ENCODE data around the gene MAPRE2.
"Not testable (repeated sequence)": the region's sequence is repeated elsewhere in the genome, so short reads cannot be mapped to it uniquely, and the experiment has no call there.

Gene MAPRE2

DNA sequence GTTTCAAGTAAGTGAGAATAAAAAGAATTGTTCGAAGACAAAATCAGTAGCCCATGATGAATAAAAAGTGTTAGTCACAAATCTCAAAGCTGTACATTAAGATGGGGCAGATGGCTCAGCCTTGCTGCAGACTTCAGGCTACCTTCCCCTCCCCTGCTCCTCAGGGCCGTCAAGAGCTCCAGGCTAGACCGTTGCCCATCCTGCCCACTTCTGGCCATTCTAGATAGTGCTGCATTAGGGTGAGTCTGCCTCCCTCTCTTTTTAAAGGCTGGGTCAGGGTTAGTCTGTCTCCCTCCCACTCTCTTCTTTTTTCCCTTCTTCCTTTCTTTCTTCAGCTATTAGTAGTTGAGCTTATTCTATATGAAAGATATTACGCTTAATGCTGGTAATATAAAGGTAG is 86.0 kb downstream of the MAPRE2 start:
- no peak for DNase-seq

DNA sequence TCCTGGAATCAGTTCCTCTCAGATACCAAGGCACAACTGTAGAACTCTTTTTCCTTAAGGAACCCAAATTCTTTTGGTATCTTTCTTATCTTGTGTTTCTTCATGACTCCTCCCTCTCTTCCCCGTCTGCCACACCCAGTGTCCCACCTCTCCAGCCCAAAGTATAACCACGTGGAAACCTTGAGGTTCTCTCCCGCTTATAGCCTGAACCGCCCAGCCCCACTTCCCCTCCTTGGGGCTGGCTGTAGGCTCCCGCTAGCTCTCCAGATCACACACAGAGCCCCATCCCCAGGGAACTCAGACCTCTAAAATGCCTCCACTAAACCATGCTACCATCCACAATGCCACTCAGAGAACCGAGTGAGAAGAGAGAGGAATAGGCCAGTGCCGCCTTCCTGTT is 87.5 kb downstream of the MAPRE2 start:
- DNase-seq, result no peak

DNA sequence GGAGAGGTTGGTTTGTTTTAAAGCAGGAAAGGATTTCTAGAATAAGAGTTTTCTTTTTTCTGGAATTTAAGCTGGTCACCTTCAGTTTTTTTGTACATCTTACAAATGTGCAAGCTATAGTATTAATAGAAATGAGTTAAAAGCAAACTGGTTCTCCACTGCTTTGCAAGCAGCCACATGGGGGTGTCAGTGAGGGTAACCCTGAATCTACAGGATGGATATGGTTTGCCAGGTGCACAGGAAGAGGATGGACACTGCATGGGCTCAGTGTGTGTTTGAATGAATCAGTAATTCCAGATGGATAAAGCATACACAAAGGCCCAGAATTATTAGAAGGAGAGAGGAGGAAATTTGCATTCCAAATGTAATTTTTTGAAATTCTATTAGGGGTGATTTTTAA is 89.0 kb downstream of the MAPRE2 start:
- no peak for DNase-seq

DNA sequence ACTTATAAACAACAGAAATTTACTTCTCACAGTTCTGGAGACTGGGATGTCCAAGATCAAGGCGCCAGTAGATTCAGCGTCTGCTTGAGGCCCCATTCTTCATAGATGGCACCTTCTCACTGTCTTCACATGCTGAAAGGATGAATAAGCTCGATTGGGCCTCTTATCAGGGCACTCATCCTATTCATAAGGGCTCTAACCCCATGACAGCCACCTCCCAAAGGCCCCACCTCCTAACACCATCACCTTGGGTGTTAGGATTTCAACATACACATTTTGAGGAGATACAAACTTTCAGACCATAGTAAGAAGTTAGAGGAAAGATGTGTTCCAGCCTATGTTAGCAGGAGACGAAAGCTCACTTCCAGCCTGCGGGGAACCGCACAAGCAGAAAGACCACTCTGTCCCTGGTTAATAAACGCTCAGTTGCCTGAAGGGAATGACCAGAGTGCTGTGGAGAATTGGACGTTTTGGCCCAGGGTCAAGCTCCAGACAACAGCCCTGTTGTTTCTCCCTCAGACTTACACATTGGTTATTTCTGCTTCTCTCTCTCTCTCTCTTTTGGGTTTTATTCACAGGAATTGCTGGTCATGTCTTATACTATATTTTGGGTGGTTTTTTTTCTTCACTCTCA is 90.3 kb downstream of the MAPRE2 start:
- DNase-seq, result no peak

DNA sequence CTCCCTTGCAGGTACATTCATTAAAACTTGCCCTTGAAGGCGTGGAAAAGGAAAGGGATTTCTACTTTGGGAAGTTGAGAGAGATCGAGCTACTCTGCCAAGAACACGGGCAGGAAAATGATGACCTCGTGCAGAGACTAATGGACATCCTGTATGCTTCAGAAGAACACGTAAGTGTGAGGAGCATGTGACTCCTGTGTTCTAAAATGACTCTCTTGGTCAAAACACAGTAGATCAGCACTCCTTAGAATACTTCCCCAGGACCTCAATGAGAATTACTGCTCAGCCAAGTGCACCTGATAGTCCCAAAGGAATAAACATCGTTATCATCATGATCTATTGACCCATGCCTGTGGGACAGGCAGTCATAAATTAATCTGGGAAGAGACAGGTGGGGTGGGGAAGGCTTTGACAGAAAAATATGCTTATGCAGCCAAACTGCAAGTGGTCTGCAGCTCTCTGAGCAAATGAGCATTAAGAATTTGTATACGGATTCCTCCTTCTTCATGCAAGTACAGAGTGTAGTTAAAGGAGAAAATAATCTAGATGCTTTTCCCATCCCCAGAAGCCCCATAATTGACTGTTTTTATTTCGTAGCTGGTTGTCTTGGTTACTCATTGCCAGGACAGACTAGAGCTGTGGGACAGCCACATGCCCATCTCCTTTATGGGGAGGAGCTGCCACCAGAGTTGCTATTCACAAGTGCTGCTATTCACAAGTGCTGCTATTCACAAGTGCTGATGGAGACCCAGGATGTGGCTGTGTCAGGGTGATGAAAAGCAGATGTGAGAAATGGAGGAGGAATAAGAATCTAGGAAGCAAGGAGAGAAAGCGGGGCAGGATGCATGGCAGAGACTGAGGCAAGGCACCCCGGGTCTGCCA is 91.0 kb downstream of the MAPRE2 start:
- no peak for DNase-seq

DNA sequence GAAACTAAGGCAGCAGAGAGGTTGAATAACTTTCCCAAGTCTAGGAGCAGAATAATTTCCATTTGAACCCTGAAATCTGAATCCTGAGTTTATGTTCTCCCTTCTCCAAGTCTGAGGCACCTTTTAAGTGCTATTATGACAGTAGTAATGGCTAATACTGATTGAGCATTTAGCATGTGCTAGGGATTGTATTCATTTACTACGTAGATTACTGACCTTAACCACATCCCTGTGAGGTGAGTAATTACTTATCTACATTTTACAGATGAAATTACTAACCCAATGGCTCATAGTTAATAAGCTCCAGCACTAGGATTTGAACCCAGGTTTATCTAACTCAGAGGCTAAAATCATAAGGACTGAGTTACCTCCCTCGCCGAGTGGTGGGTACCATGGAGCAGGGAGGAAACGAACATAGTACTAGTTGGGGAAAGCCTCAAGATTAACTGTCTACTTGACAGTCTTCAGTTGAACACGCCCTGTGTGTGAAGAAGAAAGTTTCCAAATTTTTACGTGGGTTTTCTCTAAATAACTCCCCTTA is 93.0 kb downstream of the MAPRE2 start:
- DNase-seq, result no peak

DNA sequence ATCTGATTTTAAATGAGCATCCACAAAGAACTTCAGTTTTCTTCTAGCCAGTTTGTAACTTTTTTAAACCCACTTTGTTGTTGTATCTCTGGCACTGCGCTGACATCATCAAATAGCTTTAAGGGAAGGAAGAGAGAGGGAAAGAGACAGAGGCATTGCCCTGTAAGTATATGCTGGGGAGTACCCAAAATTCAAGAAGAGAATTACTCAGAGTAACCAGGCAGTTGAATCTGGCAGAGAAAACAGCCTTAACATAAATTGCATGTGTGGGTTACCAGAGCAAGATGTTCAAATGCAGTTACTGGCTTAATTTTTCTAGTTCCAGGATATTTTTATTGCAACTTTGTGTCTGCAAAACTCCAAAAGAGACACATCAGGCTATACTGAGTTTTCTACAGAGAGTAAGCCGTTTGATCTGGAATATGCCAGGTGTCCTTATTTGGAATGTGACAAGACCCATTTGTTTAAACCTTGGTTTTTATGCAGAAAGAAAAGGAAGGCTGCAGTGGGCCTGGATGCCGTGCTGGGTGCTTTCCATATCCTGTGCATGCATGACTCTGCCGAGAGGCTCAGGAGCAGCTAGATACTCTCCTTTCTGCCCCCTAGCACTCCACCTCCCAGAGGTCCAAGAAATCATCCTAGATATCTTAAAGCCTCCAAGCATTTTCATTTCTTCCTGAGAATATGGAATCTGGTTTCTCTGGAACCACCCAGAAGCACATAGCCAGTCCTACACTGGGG is 93.7 kb downstream of the MAPRE2 start:
- DNase-seq, result no peak

DNA sequence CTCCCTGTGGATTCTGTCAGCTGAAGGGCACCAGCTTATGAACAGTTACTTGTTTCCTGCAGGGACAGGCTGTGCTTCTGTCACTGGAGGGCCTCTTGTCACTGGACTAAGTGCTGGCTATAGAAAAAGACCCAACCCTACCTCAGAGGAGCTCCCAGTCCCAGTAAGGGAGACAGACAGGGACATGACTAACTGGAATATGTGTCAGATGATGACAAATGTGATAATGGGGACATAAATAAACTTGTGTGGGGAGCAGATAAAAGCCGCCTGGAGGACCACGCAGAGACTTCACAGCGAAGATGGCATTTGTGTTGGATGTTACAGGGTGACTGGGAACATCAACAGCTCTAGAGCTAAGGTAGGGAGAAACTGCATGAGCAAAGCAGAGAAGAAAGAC is 95.0 kb downstream of the MAPRE2 start:
- no peak for DNase-seq

DNA sequence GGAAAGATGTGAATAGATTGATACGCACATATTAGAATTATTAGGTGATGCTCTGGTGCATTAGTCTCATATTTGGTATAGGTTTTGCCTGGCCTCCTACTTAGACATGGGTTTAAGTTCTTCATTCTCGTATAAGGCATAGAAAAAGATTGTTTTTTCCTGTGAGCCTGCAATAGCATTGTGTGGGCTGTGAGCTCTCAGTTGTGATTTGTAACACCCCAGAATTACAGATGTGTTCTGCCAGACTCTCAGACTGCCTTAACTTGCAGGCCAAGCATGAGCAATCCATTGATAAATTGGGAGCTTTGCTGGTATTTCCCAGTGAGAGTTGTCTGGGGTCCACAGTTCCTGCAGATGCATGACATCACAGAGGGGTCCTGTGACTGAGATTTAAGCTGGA is 95.7 kb downstream of the MAPRE2 start:
- no peak for DNase-seq

DNA sequence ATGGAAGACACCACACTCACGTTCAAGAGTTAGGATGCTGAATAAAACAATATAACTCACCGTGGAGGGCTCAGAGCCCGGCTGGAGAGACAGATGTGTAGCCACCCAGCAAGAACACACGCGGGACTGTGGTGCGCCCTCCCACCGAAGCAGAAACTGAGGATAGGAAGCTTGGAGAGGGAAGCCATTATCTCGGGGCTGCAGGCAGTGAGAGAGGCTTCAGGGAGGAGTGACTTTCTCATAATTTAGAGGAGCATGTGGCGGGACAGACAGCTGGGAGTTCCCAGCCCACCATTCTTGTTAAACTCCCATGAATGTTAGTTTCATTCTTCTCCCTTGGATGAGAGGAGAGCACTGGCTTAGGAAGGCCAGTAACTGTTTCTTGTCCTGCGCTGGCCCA is 96.4 kb downstream of the MAPRE2 start:
- DNase-seq, result no peak

DNA sequence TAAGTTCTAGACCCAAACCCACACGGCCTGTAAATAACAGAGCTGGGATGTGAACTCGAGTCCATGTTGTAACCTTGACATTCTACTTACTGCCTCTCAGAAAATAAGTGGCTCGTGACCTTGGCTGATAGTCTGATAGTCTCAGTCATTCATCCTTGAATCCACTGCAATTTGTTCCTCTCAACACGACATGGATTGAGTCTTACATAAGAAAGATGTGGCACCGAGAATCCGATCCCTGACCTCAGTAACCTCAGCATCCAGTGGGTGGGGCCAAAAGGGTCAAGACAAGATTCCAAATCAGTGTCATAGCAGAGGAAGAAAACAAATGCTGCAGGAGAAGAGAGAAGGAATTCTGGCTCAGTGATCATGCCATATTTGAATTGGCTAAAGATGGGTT is 97.6 kb downstream of the MAPRE2 start:
- no peak for DNase-seq

DNA sequence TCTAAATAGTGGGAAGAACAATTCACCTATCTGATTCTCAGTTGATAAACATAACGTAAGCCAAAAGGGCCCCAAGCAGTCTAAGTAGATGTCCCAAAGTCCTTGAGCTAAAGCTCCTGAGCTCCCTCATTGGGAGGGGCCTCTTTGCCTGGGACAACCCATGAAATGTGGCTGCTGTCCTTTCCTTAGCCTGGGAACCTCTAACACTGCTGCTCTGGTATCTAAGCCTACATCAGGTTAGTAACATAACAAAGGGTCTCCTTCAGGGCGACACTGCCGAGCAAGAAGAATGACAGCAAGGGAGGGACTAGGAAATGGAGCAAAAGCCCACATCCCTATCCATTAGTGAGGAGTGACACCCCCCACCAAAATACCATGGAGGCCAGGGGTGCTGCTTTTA is 98.3 kb downstream of the MAPRE2 start:
- DNase-seq, result no peak

DNA sequence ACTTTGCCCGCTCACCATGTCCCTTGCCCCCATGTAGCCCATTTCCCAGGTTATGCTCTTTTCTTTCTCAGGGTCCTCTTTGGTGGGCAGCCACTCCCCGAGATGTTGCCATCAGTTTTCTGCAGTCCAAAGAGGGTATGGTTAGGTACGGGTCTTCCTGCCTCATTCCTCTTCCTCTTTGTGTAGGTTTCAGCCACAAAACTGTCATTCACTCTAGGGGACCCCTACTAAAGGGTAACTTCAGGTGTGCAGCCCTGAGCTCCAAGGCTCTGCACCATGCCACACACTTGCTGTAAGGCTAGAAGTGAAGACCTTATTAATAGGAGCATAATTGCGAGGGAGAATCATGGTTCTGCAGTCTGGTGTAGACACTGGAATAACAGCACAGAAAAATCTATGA is 99.9 kb downstream of the MAPRE2 start:
- no peak for DNase-seq

DNA sequence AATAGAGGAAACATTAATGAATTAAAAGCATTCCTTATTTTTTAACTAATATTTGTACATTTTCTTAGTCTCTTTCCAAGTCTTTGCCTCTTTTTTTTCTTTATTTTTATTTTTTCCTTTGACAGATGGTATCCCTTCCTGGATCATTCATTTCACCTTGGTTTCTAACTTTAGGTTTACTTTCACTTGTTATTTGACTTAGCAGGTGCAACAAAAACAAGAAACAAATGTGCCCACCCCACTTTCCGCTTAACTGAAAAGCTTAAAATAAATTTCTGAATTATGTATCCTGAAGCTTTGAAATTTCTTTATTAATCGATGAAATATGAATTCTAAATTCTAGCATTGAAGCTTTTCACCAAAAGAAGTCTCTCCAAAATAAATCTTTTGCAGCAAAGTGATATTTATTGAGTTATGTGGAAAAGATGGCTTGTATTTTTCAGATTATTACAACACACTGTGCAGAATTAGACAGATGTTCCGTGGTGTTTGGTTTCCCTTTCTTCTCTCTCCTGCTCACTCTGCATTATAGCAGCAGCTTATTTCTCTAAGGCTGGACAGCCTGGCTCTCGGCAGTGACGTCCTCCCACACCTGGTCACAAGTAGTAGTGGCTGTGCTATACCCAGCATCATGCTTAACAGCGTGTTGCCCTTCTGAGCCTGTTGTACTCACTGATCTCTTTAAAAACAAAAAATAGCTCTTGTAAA is 100.5 kb downstream of the MAPRE2 start:
- DNase-seq, result no peak

DNA sequence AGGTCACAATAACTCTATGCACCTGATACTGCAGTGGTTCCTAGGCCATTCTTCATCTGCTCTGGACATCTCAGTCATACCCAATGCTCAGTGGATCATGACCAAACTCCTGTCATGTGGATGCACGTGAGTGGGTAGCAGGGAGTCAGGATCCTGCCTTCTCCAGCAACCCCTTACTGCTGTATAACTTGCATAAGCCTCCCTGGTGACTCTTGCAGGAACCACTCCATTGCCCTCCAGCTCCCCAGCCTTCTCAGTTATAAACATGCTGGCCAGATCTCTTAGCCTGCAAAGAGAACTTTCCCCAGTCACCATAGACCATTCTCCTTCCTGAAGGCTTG is 101.0 kb downstream of the MAPRE2 start:
- no peak for DNase-seq

DNA sequence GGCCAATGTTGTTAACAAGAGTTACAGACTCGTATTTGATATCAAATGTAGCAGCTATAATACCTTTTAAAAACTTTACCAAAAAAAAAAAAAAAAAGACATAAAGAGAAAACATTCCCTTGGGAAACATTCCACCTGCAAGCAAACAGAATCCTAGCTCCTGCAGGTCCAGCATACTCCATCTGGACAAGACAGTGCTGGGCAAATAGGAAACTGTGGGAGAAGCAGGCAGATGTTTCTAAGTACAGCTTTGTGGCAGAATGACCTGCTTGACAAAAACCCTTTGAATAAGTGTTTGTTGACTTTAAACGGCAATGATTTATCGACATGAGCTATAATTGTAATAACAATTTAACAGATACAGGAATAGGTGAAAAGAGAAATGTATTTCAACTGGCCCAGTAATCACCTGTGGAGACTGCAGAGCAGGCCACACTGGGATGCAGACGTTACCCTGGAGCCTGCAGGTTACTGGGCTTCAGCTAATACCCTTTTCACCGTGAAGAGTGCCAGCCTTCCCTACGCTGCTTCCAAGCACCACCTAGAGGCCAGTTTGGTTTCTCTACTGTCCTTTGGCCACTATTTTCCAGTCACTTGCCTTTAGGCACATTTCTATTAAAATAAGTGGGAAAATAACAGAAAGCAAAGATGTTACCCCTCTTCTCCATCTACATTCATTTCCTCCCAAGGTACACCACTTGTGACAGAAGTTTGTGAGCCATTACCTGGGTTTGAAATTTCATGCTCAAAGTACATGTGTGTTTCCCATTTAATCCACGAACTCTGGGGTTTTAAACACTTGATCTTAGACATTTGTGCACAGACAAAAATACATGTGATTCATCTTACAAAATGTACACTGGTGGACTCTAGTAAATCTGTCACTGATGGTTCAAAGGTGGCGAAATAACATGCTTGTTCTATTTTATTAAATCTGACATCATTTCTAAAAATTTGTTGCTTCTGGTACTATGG is 102.7 kb downstream of the MAPRE2 start:
- peak; percentile 61 for DNase-seq

DNA sequence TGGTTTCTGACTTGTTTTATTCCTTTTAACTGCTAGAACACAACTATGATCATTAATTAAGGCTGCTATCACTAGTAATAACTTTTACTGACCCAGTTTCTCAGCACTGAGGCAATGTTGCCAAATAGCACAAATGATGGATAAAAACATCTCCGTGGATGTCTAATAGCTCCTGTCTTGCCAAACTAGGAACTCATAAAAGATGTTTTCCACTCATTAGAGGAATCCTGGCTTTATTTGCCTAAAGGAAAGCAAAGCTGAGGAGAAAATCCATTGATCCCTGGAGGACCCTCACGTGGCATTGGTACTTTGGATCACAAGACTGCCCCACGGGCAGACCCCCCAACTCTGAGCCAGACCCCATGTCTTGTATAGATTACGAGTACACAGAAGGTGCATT is 103.5 kb downstream of the MAPRE2 start:
- no peak for DNase-seq

DNA sequence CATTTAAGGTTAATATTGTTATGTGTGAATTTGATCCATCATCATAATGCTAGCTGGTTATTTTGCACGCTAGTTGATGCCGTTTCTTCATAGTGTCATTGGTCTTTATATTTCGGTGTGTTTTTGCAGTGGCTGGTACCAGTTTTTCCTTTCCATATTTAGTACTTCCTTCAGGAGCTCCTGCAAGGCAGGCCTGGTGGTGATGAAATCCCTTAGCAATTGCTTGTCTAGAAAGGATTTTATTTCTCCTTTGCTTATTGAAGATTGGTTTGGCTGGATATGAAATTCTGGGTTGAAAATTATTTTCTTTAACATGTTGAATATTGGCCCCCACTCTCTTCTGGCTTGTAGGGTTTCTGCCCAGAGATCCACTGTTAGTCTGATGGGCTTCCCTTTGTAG is 109.0 kb downstream of the MAPRE2 start:
- not testable (repeated sequence) for DNase-seq

DNA sequence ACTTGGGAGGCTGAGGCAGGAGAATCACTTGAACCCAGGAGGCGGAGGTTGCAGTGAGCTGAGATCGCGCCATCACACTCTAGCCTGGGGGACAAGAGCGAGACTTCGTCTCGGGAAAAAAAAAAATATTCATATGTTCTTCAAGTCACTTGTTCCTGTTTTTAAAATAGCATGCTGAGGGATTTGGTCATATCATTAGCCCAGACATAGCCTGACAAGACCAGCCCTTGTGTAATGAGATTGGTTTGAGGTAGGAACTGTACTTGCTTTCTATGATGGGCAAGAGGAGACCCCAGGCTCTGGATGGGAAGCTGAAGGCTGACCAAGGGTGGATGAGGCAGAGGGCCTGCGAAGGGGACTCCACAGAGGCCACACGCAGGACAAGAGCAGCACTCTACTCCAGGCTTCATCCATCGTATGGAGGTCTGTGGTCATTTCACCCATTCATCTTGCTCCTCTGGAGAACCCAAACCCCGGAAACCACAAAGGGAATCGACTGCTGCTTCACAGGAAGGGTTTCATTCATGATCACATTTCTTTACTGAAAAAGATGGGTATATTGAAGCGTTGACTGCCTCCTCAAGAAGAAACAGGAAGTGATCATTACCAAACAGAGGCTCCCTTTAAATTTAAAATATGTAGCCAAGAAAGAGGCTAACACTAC is 112.5 kb downstream of the MAPRE2 start:
- DNase-seq, result no peak

DNA sequence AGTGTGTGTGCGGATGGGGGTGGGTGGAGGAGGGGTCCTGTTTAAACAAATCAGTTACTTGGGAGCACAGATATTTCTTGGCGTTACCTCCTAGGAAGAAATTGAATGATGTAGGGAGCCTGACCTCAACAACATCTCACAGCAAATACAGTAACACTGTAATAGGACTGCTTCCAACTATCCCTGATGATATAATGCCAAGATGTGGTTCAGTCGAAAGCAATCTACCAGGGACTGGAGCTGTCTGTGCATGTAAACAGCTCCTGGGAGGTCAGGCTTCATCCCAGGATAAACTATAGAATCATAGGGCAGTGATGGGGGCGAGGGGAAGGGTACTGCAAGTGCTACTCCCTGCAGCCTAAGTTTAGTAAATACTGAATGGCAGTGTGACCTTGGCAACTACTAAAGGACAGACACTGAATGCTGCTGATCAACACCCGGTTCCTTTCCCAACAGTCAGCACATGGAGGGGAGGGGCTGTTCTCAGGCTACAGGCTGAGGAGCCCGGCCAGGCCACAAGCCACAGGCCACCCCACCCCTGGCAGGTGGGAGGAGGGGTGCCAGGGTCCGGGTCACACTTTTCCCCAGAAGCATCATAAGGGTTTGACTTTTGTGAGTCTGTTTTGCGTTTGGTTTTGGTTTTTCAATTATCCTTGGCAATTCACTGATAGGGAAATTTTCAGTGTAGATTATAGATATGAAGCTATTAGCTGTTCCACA is 114.3 kb downstream of the MAPRE2 start:
- DNase-seq, result no peak

DNA sequence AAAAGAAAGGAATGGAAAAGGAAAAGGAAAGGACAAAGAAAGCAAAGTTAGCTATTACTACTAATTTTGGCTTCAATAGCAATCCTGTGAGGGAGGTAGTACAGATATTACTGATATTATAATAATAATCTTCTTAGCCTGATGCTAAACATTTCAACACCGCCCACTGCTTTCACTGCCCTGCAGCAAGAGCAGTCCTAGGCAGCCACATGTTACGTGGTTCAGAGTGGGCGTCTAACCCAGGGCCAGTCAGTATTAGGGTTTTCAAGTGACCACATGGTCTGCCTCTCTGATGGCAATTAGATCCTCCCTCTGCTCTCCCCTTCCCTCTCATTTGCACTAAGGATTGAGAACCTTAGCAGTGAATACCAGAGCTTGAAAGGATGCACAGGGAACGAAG is 116.0 kb downstream of the MAPRE2 start:
- DNase-seq, result no peak
